ENCODE data around the gene HSD17B13. TPM values are rescaled to one million over a fixed set of nuclear protein-coding genes. Genes with fewer than 3 reads are reported as not detected.

The HSD17B13 gene
- total RNA-seq, 4 donors from 2014 or later = 0.49 to 143 (median 7.6) TPM

DNA sequence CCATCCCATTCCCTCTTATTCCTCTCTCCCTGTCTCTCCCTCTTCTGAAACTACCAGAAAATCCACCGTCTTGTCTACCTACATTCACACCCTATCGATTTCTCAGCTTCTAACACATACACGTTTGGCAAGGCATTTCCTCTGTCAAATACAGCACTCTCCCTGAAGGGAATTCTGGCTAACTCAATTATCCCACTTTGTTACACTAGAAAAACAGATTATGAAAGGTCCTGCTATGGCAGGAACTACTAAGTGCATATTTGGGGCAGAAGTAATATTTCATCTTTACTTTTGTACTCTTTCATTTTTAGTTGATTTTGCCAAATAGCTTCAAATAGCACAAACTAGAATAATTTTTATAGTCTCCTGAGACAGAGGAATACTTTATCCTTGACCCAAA is 55.7 kb downstream of the HSD17B13 start:
- TF ChIP-seq POLR2AphosphoS5 (IDR thresholded peaks at IDR 0.05) = no peak
- TF ChIP-seq POLR2A (IDR thresholded peaks at IDR 0.05) = no peak
- no peak for TF ChIP-seq EP300 (IDR thresholded peaks at IDR 0.05)
- no peak for TF ChIP-seq CTCF (IDR thresholded peaks at IDR 0.05)

GRCh38 chr4:87262886-87263285 is 59.8 kb downstream of the HSD17B13 start:
- TF ChIP-seq CTCF (IDR thresholded peaks at IDR 0.05) (no peak), EP300 (IDR thresholded peaks at IDR 0.05) (no peak), POLR2AphosphoS5 (IDR thresholded peaks at IDR 0.05) (no peak), POLR2A (IDR thresholded peaks at IDR 0.05) (no peak)
- DNase-seq (ENCODE audit: low spot score in 2 of 2) = no peak
- Histone ChIP-seq H3K9me3 (no peaks in the 10 kb centered on the region), H3K4me3 (no peak overlapping the region), H3K27me3 (no peaks in the 10 kb centered on the region), H3K36me3 (no peaks in the 10 kb centered on the region), H3K4me1 (no peaks in the 10 kb centered on the region), H3K27ac (no peak overlapping the region)
- 89% methylated on average over 1 of the region's 1 CpG for WGBS

More for the DNA sequence above, 55.7 kb downstream of the HSD17B13 start:
- Histone ChIP-seq H3K9me3 (no peaks in the 10 kb centered on the region), H3K4me1 (no peaks in the 10 kb centered on the region), H3K27ac (no peak overlapping the region), H3K27me3 (no peaks in the 10 kb centered on the region), H3K36me3 (no peaks in the 10 kb centered on the region), H3K4me3 (no peak overlapping the region)
- DNase-seq (ENCODE audit: low spot score in 2 of 2) = no peak
- 59% methylated on average over 3 of the region's 3 CpGs for WGBS

DNA sequence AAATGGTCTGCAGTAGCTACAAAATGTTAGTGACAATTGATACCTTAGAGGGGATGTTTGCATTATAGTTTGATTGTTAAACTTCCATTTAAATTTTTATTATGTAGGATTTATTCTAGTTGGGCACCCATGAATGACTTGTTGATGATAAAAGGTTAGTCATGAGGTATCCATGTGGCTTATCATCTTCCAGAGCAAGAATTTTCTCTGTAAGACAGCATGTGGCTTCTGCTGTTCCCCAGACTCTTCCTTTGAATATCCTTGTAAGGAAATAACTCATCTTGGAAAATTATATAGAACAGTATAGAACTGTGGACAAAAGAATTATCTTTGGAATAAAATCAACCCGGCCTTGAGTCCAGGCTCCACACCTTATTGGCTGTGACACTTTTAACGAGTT is 62.2 kb downstream of the HSD17B13 start:
- Histone ChIP-seq H3K4me3 (no peak overlapping the region), H3K36me3 (no peaks in the 10 kb centered on the region), H3K27ac (no peak overlapping the region), H3K9me3 (no peaks in the 10 kb centered on the region), H3K4me1 (no peaks in the 10 kb centered on the region), H3K27me3 (no peaks in the 10 kb centered on the region)
- WGBS = 91% methylated on average over 2 of the region's 2 CpGs
- DNase-seq (ENCODE audit: low spot score in 2 of 2) = no peak
- TF ChIP-seq EP300 (IDR thresholded peaks at IDR 0.05) (no peak), POLR2A (IDR thresholded peaks at IDR 0.05) (no peak), POLR2AphosphoS5 (IDR thresholded peaks at IDR 0.05) (no peak)

- Histone ChIP-seq H3K36me3 (no peaks in the 10 kb centered on the region), H3K9me3 (no peaks in the 10 kb centered on the region), H3K4me3 (no peak overlapping the region), H3K27ac (no peak overlapping the region), H3K27me3 (no peaks in the 10 kb centered on the region), H3K4me1 (no peaks in the 10 kb centered on the region)
- no peak for TF ChIP-seq POLR2A (IDR thresholded peaks at IDR 0.05)
- TF ChIP-seq CTCF (IDR thresholded peaks at IDR 0.05) = no peak
- no peak for TF ChIP-seq POLR2AphosphoS5 (IDR thresholded peaks at IDR 0.05)
- no peak for TF ChIP-seq EP300 (IDR thresholded peaks at IDR 0.05)
- no peak for DNase-seq (ENCODE audit: low spot score in 2 of 2)
- 92% methylated on average over 2 of the region's 2 CpGs for WGBS
Measured at GRCh38 chr4:87258677-87259076, 64.0 kb downstream of the HSD17B13 start.

GRCh38 chr4:87257523-87257922 is 65.2 kb downstream of the HSD17B13 start:
- TF ChIP-seq POLR2A (IDR thresholded peaks at IDR 0.05) = no peak
- TF ChIP-seq CTCF (IDR thresholded peaks at IDR 0.05) = no peak
- no peak for TF ChIP-seq EP300 (IDR thresholded peaks at IDR 0.05)
- TF ChIP-seq POLR2AphosphoS5 (IDR thresholded peaks at IDR 0.05) = no peak
- no peak overlapping the region for H3K27ac ChIP-seq
- H3K4me3 ChIP-seq = no peak overlapping the region
- WGBS = 42% methylated on average over 3 of the region's 3 CpGs
- H3K27me3 ChIP-seq = no peaks in the 10 kb centered on the region
- no peaks in the 10 kb centered on the region for H3K9me3 ChIP-seq
- no peaks in the 10 kb centered on the region for H3K4me1 ChIP-seq
- no peak for DNase-seq (ENCODE audit: low spot score in 2 of 2)
- H3K36me3 ChIP-seq = no peaks in the 10 kb centered on the region

- no peaks in the 10 kb centered on the region for H3K4me1 ChIP-seq
- TF ChIP-seq EP300 (IDR thresholded peaks at IDR 0.05) = no peak
- no peak for TF ChIP-seq CTCF (IDR thresholded peaks at IDR 0.05)
- TF ChIP-seq POLR2AphosphoS5 (IDR thresholded peaks at IDR 0.05) = no peak
- no peak for TF ChIP-seq POLR2A (IDR thresholded peaks at IDR 0.05)
- no peak overlapping the region for H3K27ac ChIP-seq
- no peak for DNase-seq (ENCODE audit: low spot score in 2 of 2)
- no peaks in the 10 kb centered on the region for H3K27me3 ChIP-seq
- WGBS = 100% methylated on average over 1 of the region's 1 CpG
- no peaks in the 10 kb centered on the region for H3K9me3 ChIP-seq
- H3K36me3 ChIP-seq = no peaks in the 10 kb centered on the region
- H3K4me3 ChIP-seq = no peak overlapping the region
Measured at GRCh38 chr4:87255755-87256154, 66.9 kb downstream of the HSD17B13 start.

All from suprapubic skin (tissue), 4 donors.